HEK293 (cell line): ENCODE measurements around the gene ELFN1.
A peak's percentile ranks its signal among the peaks of the same experiment; 100 is the strongest.

Experiments
- CTCF ChIA-PET: fragments of 350-600 bp; formaldehyde crosslinking; extraction: SDS; loops from one replicate; lab custom pipeline; 2021; ENCODE audit warnings: antibody characterized with exemption; lab: Yijun Ruan, JAX
- POLR2A ChIA-PET: fragments of 300-600 bp; formaldehyde crosslinking; extraction: SDS; loops from one replicate; lab custom pipeline; 2020; ENCODE audit warnings: antibody characterized with exemption, inconsistent platforms; lab: Yijun Ruan, JAX
- H3K27ac ChIP-seq: fragments of 200-500 bp; sonication (Bioruptor generic); 2 replicates; pipeline ENCODE4 v1.5.1; 2014; ENCODE audit warnings: low read depth, low read length, control low read depth, inconsistent platforms; ENCODE audit errors: extremely low read depth
- H3K36me3 ChIP-seq, 2 experiments: fragments of 200-500 bp in 1 of 2; sonication (Bioruptor generic) in 1 of 2; 1 replicate in 1 of 2; 2 replicates in 1 of 2; pipeline ENCODE4 v1.5.1; 2014 to 2017; ENCODE audit warnings: inconsistent platforms in 2 of 2, low read length in 2 of 2; ENCODE audit not compliant: control insufficient read depth in 2 of 2, insufficient read depth in 1 of 2
- H3K4me1 ChIP-seq: fragments of 200-500 bp; sonication (Bioruptor generic); 2 replicates; pipeline ENCODE4 v1.5.1; 2014; ENCODE audit warnings: mild to moderate bottlenecking, low read length, inconsistent platforms; ENCODE audit not compliant: control insufficient read depth, insufficient read depth
- H3K4me3 ChIP-seq: 2 replicates; pipeline ENCODE4 v1.5.1; 2011; ENCODE audit warnings: low read depth, mild to moderate bottlenecking, control low read depth, low read length, moderate library complexity
- H3K9me3 ChIP-seq: fragments of 200-500 bp; sonication (Bioruptor generic); 2 replicates; pipeline ENCODE4 v1.5.1; 2014; ENCODE audit warnings: low read depth, low read length, inconsistent platforms; ENCODE audit not compliant: control insufficient read depth, insufficient read depth
- EGR2 ChIP-seq: fragments of 450-650 bp; formaldehyde crosslinking; IDR thresholded peaks from 2 replicates; pipeline ENCODE4 v1.5.1; 2016; ENCODE audit warnings: low read depth, missing biosample characterization, missing genetic modification characterization
- SCRT1 ChIP-seq: fragments of 450-650 bp; formaldehyde crosslinking; IDR thresholded peaks from 2 replicates; pipeline ENCODE4 v1.5.1; 2016; ENCODE audit warnings: missing biosample characterization, missing genetic modification characterization, borderline replicate concordance
- ZBTB17 ChIP-seq: fragments of 450-650 bp; formaldehyde crosslinking; IDR thresholded peaks from 2 replicates; pipeline ENCODE4 v1.5.1; 2016; ENCODE audit warnings: missing biosample characterization, missing genetic modification characterization
- ZBTB20 ChIP-seq: fragments of 450-650 bp; formaldehyde crosslinking; IDR thresholded peaks from 2 replicates; pipeline ENCODE4 v1.5.1; 2016; ENCODE audit warnings: missing biosample characterization, missing genetic modification characterization
- ZFP69B ChIP-seq: fragments of 450-650 bp; formaldehyde crosslinking; IDR thresholded peaks from 2 replicates; pipeline ENCODE4 v1.5.1; 2016; ENCODE audit warnings: missing biosample characterization, missing genetic modification characterization
- ZNF19 ChIP-seq: fragments of 450-650 bp; formaldehyde crosslinking; IDR thresholded peaks from 2 replicates; pipeline ENCODE4; 2016; ENCODE audit warnings: missing biosample characterization, missing genetic modification characterization, low read depth
- ZNF292 ChIP-seq: fragments of 450-650 bp; formaldehyde crosslinking; IDR thresholded peaks from 2 replicates; pipeline ENCODE4 v1.5.1; 2016; ENCODE audit warnings: low read depth, missing biosample characterization, missing genetic modification characterization, borderline replicate concordance
- ZNF335 ChIP-seq: fragments of 450-650 bp; formaldehyde crosslinking; conservative IDR thresholded peaks from 2 replicates; pipeline ENCODE4 v1.5.1; 2016; ENCODE audit warnings: missing biosample characterization, missing genetic modification characterization
- ZNF510 ChIP-seq: fragments of 450-650 bp; formaldehyde crosslinking; IDR thresholded peaks from 2 replicates; pipeline ENCODE4 v1.5.1; 2018; ENCODE audit warnings: mild to moderate bottlenecking, missing genetic modification characterization, missing biosample characterization; ENCODE audit not compliant: insufficient replicate concordance
- ZNF660 ChIP-seq: fragments of 450-650 bp; IDR thresholded peaks from 2 replicates; pipeline ENCODE4 v1.5.1; 2018; ENCODE audit warnings: missing biosample characterization, mild to moderate bottlenecking, missing genetic modification characterization
- ZNF664 ChIP-seq: fragments of 450-650 bp; formaldehyde crosslinking; IDR thresholded peaks from 2 replicates; pipeline ENCODE4 v1.5.1; 2016; ENCODE audit warnings: missing biosample characterization, missing genetic modification characterization
- ZNF791 ChIP-seq: fragments of 450-650 bp; formaldehyde crosslinking; IDR thresholded peaks from 2 replicates; pipeline ENCODE4 v1.5.1; 2016; ENCODE audit warnings: missing biosample characterization, missing genetic modification characterization
- ZNF792 ChIP-seq: fragments of 450-650 bp; formaldehyde crosslinking; IDR thresholded peaks from 2 replicates; pipeline ENCODE4 v1.5.1; 2016; ENCODE audit warnings: missing biosample characterization, missing genetic modification characterization
- ZSCAN18 ChIP-seq: fragments of 450-650 bp; formaldehyde crosslinking; IDR thresholded peaks from 2 replicates; pipeline ENCODE4 v1.5.1; 2016; ENCODE audit warnings: missing biosample characterization, missing genetic modification characterization
- ZSCAN4 ChIP-seq: fragments of 450-650 bp; formaldehyde crosslinking; IDR thresholded peaks from 2 replicates; pipeline ENCODE4 v1.5.1; 2017; ENCODE audit warnings: missing biosample characterization, missing genetic modification characterization
- TF ChIP-seq, protein P1 (sequence below): fragments of 450-650 bp; formaldehyde crosslinking; IDR thresholded peaks from 2 replicates; pipeline ENCODE4 v1.5.1; 2017; ENCODE audit warnings: missing biosample characterization, missing genetic modification characterization
- TF ChIP-seq, protein P2 (sequence below): fragments of 450-650 bp; formaldehyde crosslinking; IDR thresholded peaks from 2 replicates; pipeline ENCODE4; 2016; ENCODE audit warnings: missing biosample characterization, missing genetic modification characterization
- TF ChIP-seq, protein P3 (sequence below): fragments of 450-650 bp; formaldehyde crosslinking; IDR thresholded peaks from 2 replicates; pipeline ENCODE4 v1.5.1; 2016; ENCODE audit warnings: missing biosample characterization, missing genetic modification characterization
- TF ChIP-seq, protein P4 (sequence below): fragments of 450-650 bp; formaldehyde crosslinking; IDR thresholded peaks from 2 replicates; pipeline ENCODE4 v1.5.1; 2016; ENCODE audit warnings: missing biosample characterization, missing genetic modification characterization, low read depth

ELFN1 gene

DNA sequence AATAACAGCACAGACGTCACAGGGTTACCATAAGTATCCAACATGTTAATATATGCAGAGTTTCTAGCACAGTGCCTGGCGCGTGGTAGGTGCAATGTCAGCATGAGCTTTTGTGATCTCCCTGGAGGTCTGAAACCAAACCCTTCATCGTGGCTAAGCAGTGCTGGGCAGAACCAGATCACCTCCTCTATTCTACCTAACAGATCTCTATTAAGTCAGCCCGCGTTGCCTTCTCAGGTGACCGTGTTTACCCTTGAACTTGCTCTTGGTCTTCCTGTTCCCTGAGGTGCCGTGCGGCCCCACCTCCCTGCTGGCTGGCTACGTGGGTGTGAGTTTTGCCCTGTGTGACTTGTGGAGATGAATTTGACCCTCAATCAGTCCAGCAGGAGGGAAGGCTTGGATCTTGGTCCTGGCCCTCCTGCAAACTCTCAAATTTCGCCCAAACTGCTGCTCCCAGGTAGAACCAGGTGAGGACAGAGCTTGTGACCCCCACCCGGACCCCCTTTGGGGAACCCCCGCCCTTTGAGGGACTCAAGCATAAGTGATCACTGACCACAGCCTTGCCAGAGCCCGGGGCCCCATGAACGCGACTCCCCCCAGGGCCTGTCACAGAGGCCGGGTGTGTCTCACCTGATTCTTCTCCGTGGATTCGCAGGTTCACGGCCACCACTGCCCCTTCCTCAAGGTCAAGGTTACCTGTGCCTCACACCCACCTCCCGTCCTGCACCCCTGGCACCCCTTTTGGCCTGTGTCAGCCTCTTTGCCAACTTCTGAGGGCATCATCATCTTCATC lies 54.2 kb downstream of the ELFN1 start (continued):
- TF ChIP-seq ZBTB17 (tag by site-specific recombination): no peak
- TF ChIP-seq EGR2 (tag by site-specific recombination): no peak
- TF ChIP-seq ZBTB20 (tag by site-specific recombination): no peak

GRCh38 chr7:1725199-1725690 lies 55.2 kb downstream of the ELFN1 start:
- Histone ChIP-seq H3K4me1 (no peaks in the 10 kb centered on the region), H3K4me3 (no peak overlapping the region), H3K9me3 (no peaks in the 10 kb centered on the region; the same call in 1 of the 2 replicates), H3K27ac (no peak overlapping the region), H3K36me3 (no peaks in the 10 kb centered on the region)
- CTCF ChIA-PET: no interaction called here
- POLR2A ChIA-PET: no interaction called here
- TF ChIP-seq ZNF791 (no peak), ZNF660 (tag by site-specific recombination) (no peak), ZNF510 (no peak)
- TF ChIP-seq, protein P1, sequence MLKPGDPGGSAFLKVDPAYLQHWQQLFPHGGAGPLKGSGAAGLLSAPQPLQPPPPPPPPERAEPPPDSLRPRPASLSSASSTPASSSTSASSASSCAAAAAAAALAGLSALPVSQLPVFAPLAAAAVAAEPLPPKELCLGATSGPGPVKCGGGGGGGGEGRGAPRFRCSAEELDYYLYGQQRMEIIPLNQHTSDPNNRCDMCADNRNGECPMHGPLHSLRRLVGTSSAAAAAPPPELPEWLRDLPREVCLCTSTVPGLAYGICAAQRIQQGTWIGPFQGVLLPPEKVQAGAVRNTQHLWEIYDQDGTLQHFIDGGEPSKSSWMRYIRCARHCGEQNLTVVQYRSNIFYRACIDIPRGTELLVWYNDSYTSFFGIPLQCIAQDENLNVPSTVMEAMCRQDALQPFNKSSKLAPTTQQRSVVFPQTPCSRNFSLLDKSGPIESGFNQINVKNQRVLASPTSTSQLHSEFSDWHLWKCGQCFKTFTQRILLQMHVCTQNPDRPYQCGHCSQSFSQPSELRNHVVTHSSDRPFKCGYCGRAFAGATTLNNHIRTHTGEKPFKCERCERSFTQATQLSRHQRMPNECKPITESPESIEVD (tag by site-specific recombination): no peak
- TF ChIP-seq, protein P2, sequence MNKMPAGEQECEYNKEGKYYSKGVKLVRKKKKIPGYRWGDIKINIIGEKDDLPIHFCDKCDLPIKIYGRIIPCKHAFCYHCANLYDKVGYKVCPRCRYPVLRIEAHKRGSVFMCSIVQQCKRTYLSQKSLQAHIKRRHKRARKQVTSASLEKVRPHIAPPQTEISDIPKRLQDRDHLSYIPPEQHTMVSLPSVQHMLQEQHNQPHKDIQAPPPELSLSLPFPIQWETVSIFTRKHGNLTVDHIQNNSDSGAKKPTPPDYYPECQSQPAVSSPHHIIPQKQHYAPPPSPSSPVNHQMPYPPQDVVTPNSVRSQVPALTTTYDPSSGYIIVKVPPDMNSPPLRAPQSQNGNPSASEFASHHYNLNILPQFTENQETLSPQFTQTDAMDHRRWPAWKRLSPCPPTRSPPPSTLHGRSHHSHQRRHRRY (tag by site-specific recombination): no peak
- TF ChIP-seq, protein P3, sequence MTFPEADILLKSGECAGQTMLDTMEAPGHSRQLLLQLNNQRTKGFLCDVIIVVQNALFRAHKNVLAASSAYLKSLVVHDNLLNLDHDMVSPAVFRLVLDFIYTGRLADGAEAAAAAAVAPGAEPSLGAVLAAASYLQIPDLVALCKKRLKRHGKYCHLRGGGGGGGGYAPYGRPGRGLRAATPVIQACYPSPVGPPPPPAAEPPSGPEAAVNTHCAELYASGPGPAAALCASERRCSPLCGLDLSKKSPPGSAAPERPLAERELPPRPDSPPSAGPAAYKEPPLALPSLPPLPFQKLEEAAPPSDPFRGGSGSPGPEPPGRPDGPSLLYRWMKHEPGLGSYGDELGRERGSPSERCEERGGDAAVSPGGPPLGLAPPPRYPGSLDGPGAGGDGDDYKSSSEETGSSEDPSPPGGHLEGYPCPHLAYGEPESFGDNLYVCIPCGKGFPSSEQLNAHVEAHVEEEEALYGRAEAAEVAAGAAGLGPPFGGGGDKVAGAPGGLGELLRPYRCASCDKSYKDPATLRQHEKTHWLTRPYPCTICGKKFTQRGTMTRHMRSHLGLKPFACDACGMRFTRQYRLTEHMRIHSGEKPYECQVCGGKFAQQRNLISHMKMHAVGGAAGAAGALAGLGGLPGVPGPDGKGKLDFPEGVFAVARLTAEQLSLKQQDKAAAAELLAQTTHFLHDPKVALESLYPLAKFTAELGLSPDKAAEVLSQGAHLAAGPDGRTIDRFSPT (tag by site-specific recombination): no peak
- TF ChIP-seq, all 188 proteins: peak for 0

DNA sequence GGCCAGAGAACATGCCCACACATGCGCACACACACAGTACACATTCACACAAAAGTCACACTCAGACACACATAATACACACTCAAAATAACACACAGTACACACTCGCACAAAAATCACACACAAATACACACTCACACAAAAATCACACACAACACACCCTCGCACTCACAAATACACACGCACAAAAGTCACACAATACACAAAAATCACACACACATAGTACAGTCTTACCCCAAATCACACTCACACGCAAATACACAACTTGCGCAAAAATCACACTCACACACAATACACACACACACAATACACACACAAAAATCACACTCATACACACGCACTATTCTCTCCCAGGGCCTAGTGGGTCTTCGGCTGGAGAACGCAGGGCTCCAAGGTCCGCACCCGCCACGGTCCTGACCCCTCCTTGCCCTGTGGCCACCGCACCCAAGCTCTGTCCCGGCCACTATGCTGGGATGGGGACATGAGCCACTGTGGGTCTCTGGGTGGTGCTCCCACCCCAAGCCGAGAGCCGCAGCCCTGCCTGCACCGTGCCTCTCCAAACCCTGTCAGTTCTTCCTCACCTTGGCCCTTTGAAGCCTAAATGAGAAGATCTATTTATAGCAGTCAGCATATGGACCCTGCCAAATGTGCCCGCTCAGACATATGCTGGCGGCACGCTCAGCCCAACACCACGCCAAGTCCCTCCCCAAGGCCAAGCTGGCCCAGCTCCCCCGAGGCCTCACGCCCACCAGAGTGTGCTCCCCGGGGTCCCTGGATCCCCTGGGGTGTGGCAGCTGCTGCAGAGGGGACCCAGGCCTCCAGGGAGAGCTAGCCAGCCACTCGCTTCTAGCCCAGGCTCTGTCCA lies 55.9 kb downstream of the ELFN1 start:
- Histone ChIP-seq H3K36me3 (no peaks in the 10 kb centered on the region), H3K4me1 (no peaks in the 10 kb centered on the region), H3K27ac (no peak overlapping the region), H3K4me3 (no peak overlapping the region), H3K9me3 (no peaks in the 10 kb centered on the region; the same call in 1 of the 2 replicates)
- ChIA-PET CTCF (no interaction called here), POLR2A (no interaction called here)
- TF ChIP-seq ZNF335 (tag by site-specific recombination) (no peak), SCRT1 (tag by site-specific recombination) (no peak), ZNF792 (no peak), ZFP69B (tag by site-specific recombination) (no peak), ZNF19 (tag by site-specific recombination) (no peak), ZNF292 (tag by site-specific recombination) (no peak), ZSCAN18 (tag by site-specific recombination) (no peak), ZNF664 (no peak), ZSCAN4 (peak; percentile 28; the same call in 1 of the 2 replicates)
- TF ChIP-seq, protein P4, sequence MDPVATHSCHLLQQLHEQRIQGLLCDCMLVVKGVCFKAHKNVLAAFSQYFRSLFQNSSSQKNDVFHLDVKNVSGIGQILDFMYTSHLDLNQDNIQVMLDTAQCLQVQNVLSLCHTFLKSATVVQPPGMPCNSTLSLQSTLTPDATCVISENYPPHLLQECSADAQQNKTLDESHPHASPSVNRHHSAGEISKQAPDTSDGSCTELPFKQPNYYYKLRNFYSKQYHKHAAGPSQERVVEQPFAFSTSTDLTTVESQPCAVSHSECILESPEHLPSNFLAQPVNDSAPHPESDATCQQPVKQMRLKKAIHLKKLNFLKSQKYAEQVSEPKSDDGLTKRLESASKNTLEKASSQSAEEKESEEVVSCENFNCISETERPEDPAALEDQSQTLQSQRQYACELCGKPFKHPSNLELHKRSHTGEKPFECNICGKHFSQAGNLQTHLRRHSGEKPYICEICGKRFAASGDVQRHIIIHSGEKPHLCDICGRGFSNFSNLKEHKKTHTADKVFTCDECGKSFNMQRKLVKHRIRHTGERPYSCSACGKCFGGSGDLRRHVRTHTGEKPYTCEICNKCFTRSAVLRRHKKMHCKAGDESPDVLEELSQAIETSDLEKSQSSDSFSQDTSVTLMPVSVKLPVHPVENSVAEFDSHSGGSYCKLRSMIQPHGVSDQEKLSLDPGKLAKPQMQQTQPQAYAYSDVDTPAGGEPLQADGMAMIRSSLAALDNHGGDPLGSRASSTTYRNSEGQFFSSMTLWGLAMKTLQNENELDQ (tag by site-specific recombination): no peak
